HG03139 (cell line): ENCODE results near the gene CCDC183.
"Not testable (repeated sequence)": the region's sequence is repeated elsewhere in the genome, so short reads cannot be mapped to it uniquely, and the experiment has no call there.

Experiments
- ATAC-seq: cut with Tn5 transposase; IDR thresholded peaks from one replicate; pipeline ENCODE4 v1.9.1; 2021; ENCODE audit not compliant: unreplicated experiment

Gene CCDC183

GRCh38 chr9:136760424-136760823 is 35.7 kb upstream of the CCDC183 start:
- no peak for ATAC-seq

DNA sequence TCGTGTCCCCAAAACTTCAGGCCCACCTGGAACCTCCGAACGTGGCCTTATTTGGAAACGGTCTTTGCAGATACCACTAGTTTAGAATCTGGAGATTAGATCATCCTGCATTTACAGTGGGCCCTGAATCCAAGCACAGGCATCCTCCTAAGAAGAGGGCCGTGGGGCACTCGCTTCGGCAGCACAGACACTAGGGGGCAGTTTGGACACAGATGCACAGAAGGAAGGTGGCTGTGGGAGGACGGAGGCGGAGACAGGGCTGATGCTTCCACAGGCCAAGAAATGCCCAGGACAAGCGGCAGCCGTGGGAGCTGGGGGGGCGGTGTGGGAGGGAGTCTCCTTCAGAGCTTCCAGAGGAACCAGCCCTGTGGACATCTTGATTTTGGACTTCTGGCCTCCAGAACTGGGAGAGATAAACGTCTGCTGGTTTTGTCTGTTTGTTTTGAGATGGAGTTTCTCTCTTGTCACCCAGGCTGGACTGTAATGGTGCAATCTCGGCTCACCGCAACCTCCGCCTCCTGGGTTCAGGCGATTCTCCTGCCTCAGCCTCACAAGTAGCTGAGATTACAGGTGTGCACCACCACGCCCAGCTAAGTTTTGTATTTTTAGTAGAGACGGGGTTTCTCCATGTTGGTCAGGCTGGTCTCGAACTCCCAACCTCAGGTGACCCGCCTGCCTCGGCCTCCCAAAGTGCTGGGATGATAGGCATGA is 35.1 kb upstream of the CCDC183 start:
- ATAC-seq, result not testable (repeated sequence)

DNA sequence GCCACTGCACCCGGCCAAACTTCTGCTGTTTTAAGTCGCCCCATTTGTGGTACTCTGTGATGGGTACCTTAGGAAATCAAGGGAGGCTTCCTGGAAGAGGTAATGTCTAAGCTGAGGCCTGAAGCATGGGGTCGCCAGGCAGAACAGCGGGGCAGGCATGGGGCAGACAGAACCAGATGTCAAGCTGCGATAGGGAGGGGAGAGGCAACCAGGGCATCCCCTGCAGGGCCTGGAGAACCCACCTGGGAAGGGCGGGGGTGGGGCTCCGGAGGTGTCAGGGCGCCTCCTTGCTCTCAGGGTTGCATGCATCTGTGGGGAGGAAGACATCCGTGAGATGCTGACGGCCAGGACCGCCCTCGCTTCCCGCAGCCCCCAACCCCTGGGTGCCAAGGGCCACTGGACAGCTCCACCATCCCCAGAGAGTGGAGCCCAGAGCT is 34.6 kb upstream of the CCDC183 start:
- no peak for ATAC-seq

GRCh38 chr9:136762221-136762691 is 33.9 kb upstream of the CCDC183 start:
- ATAC-seq, result no peak

DNA sequence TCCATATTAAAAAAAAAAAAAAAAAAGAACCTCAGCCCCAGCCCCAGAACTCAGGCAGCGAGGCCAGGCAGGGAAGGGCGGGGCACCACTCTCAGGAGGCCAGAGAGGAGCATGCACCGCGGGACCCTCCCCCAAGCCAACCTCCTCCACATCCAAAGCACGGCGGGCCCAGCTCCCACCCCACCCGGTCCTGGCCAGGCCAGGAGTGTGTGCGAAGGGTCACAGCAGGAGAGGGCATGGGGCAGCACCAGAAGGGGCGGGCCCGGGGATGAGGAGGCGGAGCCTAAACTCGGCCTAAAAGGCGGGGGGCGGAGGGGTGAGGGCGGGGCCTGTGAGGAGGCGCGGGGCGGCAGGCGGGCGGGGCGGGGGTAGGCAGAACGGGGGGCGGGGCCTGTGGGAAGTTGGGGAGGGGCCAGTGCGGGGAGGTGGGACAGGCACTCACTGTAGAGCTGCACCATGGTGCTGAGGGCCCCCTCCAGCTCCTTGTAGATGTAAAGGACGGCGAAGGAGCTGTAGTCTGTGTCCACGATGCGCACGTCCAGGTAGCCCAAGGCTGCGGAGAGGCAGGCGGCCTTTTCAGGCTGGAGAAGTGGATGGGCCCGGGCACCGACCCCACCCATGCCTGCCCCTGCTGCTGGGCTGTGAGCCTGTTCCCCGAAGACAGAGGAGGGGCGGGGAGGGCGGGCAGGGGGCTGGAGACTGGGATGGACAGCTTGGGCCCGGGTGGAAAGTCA is 33.1 kb upstream of the CCDC183 start:
- no peak for ATAC-seq

DNA sequence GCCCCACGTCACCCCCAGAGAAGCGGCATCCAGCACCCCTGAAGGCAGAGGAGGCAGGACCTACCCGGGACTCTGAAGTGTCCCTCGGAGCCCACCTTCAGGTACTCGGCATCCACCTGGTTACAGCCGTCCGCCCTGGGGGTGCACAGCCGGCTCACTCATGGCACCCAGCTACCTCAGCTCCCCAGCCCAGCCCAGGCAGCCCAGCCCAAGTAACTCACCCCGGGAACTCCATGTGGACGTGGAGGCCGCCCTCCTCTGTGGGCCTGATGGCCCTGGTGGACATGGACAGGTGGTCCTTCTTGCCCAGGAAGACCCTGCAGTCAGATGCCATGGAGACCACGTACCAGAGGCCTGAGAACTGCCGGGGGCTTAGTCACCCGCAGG is 32.5 kb upstream of the CCDC183 start:
- no peak for ATAC-seq

DNA sequence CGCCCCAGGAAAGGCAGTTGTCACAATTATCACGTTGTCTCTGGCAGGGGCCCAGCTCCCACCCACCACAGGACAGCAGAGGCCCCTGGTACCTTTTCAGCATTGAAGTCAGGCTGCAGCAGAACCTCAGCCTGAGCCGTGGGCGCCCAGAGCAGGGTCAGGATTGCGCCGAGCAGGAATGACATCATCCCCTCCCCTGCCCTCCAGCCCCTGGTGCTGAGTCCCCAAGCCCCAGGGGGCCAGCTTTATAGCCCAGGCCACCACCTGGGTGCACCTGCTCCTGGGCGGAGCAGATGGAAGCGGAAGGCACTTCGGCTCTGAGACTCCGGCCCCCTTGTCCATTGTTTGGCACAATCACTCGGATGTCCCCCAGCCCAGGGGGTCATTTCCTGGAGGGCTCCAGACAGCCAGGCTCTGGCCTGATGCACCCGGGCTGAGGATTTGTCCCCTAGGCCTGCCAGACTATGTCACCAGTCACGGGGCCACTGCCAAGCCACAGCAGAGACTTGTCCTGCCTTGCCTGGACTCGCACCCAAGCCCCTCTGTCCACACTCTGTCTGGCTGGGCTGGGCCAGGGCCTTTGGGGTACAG is 31.7 kb upstream of the CCDC183 start, which contains the start of gene LCN15:
Gene LCN15 (minus strand): TSS at position 218 of the 591 bp plus-strand sequence. CDS start 30 bp downstream, at position 188.
- ATAC-seq, result no peak

- no peak for ATAC-seq
Measured at GRCh38 chr9:136765041-136765440, 31.1 kb upstream of the CCDC183 start.

DNA sequence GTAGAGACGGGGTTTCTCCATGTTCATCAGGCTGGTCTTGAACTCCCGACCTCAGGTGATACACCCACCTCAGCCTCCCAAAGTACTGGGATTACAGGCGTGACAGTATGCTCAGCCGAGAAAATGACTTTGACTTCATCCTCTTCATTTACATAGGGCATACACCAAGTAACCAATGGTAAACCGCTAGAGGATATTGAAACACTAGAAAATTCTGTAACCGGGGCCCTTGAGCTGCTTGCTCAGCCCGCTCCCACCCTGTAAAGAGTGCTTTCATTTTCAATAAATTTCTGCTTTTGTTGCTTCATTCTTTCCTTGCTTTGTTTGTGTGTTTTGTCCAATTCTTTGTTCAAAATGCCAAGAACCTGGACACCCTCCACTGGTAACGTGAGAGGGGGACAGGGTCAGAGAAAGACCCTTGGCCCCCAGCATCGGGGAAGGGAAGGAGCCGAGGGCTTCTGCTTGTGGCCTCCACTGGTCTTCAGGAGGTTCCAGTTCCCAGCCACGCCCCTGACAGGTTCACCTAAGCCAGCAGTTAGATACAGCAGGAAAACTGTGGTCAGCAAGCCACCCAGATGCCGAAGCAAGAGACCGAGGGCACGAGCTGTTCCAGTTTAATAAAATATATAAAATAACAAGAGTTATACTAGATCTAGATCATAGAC is 30.3 kb upstream of the CCDC183 start:
- not testable (repeated sequence) for ATAC-seq

DNA sequence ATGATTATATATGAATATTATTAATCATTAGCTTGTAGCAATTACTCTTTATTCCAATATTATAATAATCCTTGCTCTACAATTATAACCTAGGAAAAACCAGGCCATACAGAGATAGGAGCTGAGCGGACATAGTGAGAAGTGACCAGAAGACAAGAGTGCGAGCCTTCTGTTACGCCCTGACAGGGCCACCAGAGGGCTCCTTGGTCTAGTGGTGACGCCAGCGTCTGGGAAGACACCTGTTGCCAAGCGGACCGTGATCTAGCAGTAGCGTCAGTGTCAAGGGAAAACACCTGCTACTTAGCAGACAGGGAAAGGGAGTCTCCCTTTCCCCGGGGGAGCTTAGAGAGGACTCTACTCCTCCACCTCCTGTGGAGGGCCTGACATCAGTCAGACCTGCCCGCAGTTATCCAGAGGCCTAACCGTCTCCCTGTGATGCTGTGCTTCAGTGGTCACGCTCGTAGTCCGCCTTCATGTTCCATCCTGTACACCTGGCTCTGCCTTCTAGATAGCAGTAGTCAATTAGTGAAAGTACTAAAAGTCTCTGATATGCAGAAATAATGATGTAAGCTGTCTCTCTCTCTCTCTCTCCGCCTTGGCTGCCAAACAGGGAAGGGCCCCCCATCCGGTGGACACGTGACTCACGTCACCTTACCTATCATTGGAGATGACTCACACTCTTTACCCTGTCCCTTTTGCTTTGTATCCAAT is 29.6 kb upstream of the CCDC183 start:
- ATAC-seq, result not testable (repeated sequence)

DNA sequence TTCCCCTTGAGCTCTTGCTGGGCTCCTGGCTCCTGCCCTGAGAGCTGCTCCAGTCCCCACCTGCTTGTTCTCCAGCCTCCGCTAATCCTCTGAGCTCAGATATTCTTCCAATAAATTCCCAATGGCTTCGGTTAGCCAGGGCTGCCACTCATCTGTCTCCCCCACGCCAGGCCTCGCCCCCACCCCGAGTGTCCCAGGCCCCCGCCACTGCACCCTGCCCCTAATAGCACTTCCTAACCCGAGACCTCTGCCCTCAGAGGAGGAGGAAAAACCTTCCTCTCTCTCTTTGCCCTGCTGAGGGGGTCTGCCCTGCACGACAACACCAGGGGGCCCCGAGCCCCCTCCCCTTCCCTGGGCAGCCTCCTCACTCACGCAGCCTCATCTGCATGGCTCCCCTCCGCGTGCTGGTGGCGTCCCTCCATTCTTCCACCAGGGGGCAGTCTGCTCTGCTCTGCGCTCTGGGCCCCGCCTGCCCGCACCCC is 26.4 kb upstream of the CCDC183 start:
- ATAC-seq, result no peak

DNA sequence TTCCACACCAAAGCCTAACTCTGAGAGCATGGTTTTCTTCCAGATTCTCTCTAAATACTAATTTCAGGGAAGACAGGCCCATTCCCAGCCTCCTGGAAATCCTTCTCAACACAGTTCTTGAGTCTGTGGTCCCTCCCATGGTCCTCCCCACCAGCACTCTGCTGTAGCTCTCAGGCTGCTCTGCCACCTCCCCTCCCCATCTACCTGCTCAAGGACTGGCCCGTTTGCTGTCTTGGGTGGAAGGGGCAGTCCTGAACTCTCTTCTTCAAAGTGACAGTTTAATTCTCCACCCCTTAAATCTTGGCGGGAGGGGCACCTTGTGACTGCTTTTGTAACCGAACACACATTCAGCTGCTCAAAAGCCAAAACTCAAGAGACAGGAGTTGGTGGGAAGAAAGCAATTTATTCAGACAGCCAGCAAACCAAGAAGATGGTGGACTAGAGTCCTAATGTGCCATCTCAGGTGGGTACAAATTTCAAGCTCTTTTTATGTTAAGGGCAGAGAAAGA is 24.2 kb upstream of the CCDC183 start:
- no peak for ATAC-seq

- ATAC-seq, result no peak
Measured at GRCh38 chr9:136773386-136774044, 22.6 kb upstream of the CCDC183 start.

GRCh38 chr9:136774416-136775045 is 21.6 kb upstream of the CCDC183 start:
- ATAC-seq, result no peak

GRCh38 chr9:136775191-136775590 is 20.9 kb upstream of the CCDC183 start:
- no peak for ATAC-seq

GRCh38 chr9:136776947-136777346 is 19.2 kb upstream of the CCDC183 start:
- no peak for ATAC-seq

DNA sequence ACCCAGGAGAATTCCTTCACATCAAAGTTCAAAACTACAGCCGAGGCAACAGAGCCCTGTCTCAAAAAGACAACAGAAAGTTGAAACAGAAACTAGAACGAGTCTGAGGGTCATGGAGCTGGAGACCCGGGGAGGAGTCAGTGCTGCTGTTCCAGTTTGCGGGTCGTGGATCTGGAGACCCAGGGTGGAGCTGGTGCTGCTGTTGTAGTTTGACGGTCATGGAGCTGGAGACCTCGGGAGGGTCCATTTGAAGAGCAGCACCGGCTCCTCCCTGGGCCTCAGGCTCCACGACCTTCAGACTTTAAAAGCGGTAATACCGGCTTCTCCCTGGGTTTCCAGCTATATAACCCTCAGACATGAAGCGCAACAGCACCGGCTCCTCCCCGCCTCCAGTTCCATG is 18.8 kb upstream of the CCDC183 start:
- ATAC-seq, result no peak

DNA sequence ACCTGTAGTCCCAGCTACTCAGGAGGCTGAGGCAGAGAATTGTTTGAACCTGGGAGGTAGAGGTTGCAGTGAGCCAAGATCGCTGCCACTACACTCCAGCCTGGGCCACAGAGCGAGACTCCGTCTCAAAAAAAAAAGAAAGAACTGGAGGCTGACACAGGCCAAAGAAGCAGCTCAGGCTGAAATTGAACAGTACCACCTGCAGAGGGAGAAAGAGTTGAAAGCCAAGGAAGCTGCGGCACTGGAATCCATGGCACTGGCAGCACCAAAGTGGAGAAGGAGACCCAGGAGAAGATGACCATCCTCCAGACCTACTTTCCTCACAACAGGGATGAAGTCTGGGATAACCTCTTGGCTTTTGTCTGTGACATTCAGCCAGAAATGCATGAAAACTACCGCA is 16.3 kb upstream of the CCDC183 start:
- ATAC-seq, result no peak

DNA sequence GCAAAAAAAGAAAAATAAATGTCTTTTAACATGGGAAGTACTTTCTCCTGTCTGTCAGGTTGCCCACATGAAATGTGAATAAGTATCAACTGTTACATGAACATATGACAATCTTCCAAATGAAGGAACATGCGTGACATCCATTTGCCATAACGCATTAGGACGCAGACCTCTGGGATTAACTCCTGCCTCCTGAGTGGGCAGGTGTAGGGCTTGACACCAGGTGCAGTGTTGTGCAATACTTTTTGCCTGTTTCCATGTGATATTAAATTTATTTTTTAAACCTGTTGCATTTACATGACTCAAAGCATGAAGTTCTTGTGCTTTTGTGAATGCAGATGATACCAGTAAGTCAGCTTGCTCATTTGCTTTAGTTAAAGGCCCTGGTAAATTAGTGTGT is 13.7 kb upstream of the CCDC183 start:
- no peak for ATAC-seq
